ENCODE measurements around the gene RLIM. TPM values are rescaled to one million over a fixed set of nuclear protein-coding genes. Genes with fewer than 3 reads are reported as not detected.

Gene RLIM, protein sequence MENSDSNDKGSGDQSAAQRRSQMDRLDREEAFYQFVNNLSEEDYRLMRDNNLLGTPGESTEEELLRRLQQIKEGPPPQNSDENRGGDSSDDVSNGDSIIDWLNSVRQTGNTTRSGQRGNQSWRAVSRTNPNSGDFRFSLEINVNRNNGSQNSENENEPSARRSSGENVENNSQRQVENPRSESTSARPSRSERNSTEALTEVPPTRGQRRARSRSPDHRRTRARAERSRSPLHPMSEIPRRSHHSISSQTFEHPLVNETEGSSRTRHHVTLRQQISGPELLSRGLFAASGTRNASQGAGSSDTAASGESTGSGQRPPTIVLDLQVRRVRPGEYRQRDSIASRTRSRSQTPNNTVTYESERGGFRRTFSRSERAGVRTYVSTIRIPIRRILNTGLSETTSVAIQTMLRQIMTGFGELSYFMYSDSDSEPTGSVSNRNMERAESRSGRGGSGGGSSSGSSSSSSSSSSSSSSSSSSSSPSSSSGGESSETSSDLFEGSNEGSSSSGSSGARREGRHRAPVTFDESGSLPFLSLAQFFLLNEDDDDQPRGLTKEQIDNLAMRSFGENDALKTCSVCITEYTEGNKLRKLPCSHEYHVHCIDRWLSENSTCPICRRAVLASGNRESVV
- total RNA-seq = 27.8 and 43.3 TPM in 2 replicates

DNA sequence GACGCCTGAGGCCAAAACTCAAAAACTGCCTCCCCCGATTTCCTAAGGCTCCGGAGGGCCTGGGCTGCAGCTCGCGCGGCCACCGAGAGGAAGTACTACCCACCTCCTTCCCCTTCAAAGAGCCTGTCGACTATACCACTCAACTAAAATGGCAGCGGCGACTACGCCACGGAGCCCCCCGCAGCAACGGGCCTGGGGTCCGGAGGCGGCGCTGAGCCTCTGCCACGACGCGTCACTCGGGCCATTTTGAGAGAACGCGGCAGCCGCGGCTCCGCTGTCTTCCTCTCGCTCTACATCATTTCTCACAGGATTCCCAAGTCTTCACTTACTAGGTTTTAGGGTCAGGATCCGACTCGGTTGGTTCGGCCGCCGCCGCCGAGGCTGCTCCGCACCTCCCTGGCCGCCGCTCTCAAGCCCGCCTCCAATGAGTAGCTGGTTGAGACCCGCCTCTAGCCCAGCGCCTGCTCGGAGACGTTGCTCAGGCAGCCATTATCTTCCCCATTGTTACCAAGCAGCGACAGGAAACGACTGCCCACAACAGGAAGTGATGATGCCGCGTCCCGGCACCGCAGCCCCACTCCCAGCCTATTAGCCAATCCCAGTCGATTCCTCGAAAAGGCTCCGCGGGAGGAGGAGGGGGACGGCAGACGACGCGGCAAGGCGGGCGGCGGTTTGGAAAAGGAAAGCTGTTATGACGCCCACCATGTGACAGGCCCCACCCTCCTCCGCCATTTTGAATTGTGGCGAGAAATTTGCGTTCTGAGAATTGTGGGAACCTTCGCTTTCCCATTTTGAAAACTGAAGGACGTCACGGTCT lies at the start of gene RLIM:
Gene RLIM (minus strand): TSS at position 532 of the 817 bp plus-strand sequence. CDS start 18,647 bp downstream, outside the sequence.

Other genes starting within 250 kb of the RLIM start
- 11.8 and 17.1 TPM in 2 replicates for gene SLC16A2, start 193.1 kb downstream of the RLIM start, total RNA-seq